ENCODE data around the gene LRRC37A.

DNA sequence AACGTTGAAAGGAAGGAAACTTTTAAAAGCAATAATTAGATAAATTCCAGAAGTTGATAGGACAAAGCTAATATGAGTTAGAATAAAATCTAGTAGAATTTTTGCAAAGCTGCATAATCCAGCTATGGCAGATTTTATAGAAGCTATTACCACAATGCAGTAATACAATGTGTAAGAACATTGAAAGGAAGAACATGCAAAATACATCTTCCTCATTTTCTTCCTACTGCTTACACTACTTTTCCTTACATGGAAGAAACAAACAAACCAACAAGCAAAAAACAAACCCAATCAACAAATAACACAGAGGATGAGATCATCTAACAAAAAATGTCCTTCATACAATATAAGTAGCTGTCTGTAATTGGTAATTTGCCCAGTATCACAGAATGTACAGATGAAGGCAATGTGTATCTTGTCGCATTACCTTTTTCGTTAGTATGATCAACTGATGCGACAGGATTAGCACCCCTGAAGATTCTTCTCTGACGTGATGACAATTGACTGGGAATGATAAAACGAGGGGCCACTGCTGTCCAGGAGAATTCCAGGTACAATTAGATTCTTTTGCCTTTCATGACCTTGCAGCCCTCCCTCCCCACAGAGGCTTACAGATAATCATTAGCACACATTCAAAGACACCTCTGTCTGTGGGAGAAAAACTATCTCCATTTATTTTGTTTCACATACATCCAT lies 21.2 kb upstream of the LRRC37A start:
- TF ChIP-seq, protein P1, sequence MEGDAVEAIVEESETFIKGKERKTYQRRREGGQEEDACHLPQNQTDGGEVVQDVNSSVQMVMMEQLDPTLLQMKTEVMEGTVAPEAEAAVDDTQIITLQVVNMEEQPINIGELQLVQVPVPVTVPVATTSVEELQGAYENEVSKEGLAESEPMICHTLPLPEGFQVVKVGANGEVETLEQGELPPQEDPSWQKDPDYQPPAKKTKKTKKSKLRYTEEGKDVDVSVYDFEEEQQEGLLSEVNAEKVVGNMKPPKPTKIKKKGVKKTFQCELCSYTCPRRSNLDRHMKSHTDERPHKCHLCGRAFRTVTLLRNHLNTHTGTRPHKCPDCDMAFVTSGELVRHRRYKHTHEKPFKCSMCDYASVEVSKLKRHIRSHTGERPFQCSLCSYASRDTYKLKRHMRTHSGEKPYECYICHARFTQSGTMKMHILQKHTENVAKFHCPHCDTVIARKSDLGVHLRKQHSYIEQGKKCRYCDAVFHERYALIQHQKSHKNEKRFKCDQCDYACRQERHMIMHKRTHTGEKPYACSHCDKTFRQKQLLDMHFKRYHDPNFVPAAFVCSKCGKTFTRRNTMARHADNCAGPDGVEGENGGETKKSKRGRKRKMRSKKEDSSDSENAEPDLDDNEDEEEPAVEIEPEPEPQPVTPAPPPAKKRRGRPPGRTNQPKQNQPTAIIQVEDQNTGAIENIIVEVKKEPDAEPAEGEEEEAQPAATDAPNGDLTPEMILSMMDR (IDR thresholded peaks at IDR 0.05) = no peak
- TF ChIP-seq FOXP1 (CRISPR knock-in tag; IDR thresholded peaks at IDR 0.05; ENCODE audit: borderline replicate concordance) (no peak), ZNF219 (CRISPR knock-in tag; IDR thresholded peaks at IDR 0.05; ENCODE audit: borderline replicate concordance) (no peak), ZNF232 (CRISPR knock-in tag; IDR thresholded peaks at IDR 0.05) (no peak), ZNF263 (CRISPR knock-in tag; IDR thresholded peaks at IDR 0.05; ENCODE audit: low read depth) (no peak), ELF4 (CRISPR knock-in tag; IDR thresholded peaks at IDR 0.05; ENCODE audit: low read depth) (no peak)
- TF ChIP-seq, protein P2, sequence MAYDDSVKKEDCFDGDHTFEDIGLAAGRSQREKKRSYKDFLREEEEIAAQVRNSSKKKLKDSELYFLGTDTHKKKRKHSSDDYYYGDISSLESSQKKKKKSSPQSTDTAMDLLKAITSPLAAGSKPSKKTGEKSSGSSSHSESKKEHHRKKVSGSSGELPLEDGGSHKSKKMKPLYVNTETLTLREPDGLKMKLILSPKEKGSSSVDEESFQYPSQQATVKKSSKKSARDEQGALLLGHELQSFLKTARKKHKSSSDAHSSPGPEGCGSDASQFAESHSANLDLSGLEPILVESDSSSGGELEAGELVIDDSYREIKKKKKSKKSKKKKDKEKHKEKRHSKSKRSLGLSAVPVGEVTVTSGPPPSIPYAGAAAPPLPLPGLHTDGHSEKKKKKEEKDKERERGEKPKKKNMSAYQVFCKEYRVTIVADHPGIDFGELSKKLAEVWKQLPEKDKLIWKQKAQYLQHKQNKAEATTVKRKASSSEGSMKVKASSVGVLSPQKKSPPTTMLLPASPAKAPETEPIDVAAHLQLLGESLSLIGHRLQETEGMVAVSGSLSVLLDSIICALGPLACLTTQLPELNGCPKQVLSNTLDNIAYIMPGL (CRISPR knock-in tag; IDR thresholded peaks at IDR 0.05) = no peak
- TF ChIP-seq, protein P3, sequence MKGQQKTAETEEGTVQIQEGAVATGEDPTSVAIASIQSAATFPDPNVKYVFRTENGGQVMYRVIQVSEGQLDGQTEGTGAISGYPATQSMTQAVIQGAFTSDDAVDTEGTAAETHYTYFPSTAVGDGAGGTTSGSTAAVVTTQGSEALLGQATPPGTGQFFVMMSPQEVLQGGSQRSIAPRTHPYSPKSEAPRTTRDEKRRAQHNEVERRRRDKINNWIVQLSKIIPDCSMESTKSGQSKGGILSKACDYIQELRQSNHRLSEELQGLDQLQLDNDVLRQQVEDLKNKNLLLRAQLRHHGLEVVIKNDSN (CRISPR knock-in tag; IDR thresholded peaks at IDR 0.05) = no peak

Measured in WTC11 (cell line).